SIG-M5 (cell line): ENCODE data around the gene TTC34.

Experiments used
- DNase-seq: peaks from one replicate; lab custom pipeline; 2025; lab: John Stamatoyannopoulos, UW

TTC34 gene, protein sequence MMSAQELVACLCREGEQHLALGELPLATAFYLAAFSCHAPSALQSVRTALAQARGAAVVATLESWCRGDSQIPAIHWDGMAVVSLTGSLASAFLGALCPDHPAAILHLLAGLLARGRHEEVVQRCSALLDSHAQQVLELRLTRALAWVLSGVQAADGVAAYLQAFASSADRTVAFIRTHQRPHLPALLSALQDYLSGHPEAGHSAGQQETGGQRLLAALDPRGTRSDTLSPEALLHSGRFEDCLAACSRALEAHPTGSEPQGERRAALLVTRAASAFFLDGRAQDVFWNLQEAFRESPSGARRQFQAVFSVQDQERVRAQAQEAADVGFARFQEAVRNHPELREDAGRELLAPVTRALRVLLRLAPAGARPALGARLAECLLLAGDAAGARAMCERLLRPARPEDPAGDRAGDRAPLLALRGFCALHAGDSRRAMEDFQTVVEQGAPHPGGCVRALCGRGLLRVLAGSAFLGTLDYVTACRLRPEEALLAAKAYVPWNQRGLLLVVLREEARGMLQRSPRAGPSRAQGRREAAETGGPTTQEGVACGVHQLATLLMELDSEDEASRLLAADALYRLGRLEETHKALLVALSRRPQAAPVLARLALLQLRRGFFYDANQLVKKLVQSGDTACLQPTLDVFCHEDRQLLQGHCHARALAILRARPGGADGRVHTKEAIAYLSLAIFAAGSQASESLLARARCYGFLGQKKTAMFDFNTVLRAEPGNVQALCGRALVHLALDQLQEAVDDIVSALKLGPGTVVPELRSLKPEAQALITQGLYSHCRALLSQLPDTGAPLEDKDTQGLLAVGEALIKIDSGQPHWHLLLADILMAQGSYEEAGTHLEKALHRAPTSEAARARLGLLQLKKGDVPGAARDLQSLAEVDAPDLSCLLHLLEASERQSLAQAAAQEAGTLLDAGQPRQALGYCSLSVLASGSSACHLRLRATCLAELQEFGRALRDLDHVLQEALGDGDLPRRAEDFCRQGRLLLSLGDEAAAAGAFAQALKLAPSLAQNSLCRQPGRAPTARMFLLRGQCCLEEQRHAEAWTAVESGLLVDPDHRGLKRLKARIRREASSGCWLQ

DNA sequence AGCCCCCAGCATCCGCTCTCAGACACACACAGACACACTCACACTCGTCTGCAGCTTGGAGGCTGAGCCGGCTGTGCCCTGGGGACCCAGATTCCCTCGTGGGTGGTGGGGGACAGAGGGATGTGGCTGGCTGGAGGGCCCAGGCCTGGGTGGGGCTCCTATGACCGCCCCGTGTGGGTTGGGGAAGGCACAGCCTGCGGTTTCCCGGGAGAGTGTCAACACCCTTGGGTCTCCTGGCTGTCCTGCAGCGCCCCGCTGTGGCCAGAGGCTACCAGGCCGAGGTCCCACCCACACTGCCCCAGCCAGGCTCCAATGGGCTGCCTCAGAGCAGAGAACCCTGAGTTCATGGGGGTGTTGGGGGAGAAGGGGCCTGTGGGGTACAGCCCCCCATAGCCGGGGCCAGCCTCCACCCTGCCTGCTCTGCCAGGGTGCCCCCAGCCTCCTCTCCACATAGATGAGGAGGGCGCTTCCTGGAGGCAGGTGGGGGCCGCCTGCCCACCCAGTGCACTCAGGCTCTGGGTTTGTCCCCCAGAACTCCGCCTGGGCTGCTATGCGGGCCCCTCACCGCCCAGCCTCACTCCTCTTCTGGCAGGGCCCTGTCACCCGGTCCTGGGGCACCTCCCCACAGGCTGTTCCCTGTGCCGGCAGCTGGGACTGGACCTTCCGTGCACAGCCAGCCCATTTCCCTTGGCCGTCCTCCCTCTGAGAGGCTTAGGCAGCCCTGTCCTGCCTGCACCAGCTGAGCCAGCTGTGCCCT lies at the start of gene TTC34:
TSS of gene TTC34 (minus strand) at position 159 of the 757 bp plus-strand sequence. CDS start 866 bp downstream, outside the sequence.
- DNase-seq, result no peak

DNA sequence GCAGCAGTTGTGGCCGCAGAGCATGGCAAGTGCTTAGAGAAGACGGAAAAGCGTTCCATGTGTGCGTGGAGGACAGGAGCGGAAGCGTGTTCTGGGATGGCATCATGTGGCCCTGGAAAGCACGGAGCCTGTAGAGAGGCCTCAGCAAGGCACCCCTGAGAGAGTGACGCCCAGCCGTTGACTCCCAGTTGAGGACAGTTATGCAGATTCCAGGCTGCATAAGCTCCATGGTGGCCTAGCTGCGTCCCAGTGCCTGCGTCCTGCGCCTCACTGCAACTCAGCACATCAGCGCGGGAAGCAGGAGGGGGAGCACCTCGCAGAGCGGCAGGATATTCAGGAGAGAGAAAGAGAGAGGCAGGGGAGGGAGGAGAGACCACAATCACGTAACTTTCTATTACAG lies 49.0 kb upstream of the TTC34 start:
- DNase-seq, result no peak

DNA sequence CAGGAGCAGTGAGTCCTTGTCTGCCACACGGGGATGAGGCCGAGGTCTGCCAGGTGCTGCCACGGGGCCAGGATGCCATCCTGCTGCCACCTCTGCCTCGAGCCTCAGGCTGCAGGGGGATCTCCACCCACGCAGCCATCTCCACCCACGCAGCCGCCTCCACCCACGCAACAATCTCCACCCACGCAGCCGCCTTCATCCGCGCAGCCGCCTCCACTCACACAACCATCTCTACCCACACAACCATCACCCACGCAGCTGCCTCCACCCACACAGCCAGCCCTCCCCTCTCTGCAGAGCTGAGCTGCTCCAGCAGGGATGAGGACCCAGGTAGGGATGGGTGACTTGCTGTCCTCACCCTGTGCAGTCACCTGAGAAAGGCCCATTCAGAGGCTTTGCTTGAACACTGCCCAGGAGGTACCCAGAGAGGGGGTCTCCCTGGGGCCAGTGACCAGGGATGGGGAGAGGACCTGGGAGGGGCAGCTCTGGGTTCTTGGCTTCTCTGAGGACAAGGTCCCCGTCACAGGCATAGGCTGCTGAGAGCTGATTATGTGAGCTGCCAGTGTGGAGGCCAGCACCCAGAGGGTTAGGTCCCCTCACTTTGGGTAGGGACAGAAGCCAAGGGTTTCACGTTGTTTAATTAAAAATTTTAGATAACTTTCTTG lies 46.6 kb upstream of the TTC34 start:
- no peak for DNase-seq

DNA sequence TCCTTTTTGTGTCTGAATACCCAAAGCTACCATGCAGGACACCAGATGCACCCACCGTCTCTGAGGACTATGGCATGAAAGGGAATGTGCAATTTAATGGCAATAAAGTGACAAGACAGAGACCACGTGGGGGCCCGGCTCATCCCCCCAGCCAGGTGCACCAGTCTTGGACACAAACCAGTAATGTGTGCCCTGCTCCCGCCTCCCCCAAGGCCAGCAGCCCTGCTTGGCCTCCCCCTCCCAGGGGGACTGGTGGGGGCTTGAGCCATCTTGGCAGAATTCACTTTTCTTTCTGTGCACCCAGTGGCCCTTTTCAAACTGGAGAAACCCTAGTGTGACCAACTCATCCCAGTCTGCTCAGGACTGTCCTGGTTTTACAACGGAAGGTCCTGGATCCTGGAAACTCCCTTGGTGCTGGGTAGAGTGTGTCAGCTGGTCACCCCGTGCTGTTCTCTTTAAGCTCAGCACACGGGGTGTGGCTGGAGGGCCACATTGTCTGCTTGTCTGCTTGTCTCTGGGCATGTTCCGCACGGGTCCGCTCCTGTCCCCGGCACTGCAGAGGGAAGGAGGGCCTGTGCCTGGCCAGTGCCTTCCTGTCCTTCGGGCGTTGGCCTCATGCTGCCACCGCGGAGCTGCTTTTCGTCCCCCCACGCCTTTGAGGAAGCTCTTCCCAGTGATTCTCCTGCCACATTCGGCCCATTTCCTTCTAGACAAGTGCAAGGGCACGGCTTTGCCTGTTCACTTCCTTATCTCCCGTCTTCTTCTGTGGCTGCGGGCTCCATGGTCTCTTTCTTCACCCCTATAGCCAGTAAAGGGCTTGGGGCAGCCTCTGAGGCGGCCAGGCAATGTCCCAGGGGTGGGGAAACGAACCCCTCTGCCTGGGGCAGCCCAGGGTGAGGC lies 45.8 kb upstream of the TTC34 start:
- no peak for DNase-seq

DNA sequence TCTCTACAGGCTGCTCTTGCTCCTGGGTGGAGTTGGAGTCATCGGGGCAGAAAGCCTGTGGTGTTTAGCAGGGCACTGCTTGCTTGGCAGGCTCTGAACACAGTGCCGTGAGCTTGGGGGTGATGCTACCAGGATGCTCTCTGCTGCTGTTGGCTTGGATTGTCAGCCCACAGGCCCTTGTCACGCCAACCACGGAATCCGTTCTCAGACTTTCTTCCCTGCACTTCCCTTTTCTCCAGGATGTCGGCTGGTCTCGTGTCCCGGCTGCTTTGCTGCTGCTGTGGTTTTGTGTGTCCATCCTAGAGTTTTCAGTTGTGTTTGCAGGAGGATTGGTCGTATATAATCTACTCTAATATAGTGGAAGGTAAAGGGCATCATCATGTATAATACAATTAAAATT lies 44.4 kb upstream of the TTC34 start:
- DNase-seq, result no peak

DNA sequence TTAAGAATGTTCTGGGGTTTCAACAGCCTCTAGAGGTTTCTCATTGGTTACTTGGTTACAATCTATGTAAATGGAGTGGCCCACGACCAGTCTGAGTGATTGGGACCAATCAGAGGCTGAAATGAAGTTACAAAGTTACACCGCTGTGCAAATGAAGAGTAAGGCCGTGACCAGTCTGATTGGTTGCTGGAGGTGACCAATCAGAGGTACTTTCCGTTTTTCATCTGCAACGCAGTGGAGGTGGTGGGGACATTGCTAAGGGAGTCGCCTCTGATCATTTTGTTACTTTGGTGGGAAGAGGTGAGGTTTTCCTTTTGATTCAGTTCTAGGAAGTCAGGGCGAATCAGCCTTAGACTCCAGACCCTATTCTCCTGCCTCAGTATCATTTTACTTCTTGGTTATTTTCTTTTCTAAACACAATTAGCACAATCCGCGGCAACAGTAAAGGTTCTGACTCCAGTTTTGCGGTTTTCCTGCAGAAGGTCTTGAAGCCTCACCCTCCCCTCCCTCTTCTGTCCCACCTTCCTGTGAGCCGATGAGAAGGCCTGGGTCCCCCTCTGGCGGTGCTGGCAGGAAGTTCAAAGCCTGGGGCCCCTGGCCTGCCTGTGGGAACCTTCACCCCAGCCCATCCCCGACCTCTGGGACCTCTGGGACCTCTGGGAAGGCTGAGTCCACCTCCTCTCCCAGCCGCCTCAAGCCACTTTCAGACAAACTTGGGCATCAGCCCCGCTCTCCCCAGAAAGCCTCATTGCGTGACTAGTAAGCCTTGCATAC lies 38.7 kb upstream of the TTC34 start:
- DNase-seq, result no peak

DNA sequence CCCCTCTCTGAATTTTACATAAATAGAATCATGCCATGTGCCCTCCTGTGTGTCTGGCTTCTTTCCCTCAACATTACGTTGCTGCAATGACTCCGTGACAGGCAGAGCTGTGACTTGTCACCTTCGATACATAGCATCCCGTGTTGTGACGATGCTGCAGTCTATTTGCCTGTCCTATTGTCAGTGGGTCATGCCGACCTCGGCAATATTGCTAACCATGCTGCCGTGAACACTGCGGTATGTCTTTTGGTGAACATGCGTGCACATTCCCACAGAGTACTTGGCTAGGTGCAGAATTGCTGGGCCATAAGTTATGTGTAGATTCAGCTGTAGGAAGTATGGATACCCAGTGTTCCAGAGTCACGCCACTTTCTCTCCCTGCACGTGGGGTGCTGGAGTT lies 36.3 kb upstream of the TTC34 start:
- no peak for DNase-seq

DNA sequence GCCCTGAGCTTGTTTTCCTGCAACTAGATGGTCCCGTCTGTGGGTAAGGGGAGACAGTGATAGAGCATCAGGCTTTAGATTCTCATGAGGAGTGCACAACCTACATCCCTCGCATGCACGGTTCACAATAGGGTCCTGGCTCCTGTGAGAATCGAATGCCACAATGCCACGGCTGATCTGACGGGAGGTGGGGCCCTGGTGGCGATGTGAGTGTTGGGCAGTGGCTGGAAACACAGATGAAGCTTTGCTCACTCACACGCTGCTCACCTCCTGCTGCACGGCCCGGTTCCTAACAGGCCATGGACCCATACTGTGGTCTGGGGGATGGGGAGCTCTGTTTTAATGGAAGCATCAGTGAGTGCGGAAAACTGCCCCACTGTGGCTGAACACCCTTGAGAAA lies 35.8 kb upstream of the TTC34 start:
- DNase-seq, result no peak

DNA sequence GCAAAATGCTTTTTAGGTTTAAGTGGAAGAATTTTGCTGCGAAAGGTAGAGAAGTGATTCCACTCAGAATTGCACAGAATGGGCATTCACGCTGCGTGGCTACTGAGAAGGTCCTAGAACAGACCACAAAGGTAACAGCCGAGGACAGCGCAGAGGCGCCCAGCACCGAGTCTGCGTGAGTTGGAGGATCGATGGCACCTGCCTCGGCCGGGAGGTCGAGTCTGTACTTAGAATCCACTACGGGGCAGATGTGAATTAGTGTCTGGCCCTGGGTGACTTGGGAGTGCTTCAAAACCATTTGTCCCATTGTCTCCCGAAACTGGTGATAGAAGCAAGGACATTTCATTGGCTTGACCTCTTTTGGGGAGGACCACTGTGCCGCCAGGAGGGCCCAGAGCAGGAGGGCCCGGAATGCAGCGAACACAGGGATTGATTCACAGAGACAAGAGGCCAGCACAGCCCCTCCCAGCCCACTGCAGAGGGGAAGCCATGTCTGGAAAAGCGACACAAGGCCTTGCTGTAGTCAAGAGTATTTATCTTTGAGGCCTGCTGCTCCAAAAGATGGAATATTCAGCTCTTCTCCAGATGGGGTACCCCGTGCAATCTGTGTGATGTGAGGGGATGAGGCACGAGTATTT lies 35.0 kb upstream of the TTC34 start:
- no peak for DNase-seq

DNA sequence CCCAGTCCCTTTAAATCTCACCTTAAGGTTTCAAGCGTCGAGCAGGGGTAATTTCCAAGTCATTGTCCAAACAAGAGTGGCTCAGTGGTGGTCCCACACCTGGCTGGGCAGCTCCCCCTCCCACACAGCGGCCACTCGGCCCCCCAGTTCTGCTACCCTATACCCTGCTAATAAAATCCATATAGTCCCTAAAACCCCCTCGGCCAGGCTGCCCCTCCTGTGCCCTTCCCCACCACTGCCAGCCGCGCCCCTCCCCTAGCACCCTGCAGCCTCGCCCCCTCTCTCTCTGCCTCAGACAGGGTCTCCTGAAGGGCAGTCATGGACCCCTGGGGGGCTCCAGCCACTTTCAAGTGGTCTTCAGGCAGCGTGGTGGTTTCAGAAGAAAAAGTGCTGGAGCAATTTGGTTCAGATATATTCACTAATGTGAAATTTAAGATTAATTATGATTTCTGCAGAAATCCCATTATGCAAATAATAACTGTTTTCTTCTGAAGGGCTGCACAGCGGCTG lies 34.2 kb upstream of the TTC34 start:
- DNase-seq, result no peak

DNA sequence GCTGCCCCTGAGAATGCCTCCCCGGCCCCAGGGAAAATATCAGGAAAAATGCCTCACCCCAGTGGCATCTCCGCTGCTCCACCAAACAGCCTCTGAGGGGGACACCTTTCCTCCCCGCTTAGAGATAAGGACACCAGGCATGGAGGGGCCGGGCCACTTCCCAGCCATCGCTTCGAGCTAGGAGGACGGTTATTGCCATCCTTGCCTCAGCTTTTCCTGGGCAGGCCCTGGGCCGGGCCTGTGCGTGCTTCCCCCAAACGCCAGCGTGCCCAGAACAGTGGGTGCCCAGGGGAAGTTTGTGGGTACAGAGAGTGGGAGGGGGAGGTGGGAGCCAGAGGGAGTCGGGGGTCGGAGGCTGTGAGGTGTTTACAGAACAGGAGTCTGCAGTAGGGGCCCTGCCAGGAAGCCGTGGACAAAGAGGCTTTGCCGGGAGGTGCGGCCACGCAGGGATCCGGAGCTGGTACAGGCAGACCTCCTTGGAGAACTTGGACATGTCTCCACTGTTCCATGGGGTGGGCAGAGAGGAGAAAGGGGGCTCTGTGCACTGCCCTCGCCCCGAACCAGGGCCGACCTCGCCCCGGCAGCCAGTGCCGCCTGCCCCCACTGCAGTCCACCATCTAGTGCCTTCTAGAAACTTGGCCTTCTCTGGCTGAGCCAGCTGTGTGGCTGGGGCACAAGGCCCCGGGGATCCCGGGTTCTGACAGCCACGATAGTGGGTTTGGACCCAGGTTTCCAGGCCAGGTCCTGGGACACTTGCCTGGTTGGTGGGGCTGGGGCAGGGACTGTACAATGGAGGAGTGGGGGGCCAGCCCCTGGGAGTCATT lies 33.5 kb upstream of the TTC34 start:
- no peak for DNase-seq

DNA sequence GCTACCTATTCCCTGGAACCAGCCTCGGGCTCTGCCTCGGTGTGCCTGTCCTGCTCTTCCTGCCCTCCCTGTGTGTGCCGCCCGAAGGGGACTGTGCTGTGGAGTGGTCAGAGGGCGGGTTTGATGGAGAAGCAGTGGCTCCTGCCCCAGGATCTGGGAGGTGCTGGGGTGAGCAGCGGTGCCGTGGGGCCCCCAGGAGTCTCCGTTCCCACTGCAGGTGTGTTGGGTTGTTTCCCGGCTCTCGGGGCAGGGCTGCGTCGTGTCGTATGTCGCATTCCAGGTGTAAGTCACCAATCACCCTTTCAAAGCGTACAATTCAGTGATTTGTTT lies 32.6 kb upstream of the TTC34 start:
- no peak for DNase-seq

DNA sequence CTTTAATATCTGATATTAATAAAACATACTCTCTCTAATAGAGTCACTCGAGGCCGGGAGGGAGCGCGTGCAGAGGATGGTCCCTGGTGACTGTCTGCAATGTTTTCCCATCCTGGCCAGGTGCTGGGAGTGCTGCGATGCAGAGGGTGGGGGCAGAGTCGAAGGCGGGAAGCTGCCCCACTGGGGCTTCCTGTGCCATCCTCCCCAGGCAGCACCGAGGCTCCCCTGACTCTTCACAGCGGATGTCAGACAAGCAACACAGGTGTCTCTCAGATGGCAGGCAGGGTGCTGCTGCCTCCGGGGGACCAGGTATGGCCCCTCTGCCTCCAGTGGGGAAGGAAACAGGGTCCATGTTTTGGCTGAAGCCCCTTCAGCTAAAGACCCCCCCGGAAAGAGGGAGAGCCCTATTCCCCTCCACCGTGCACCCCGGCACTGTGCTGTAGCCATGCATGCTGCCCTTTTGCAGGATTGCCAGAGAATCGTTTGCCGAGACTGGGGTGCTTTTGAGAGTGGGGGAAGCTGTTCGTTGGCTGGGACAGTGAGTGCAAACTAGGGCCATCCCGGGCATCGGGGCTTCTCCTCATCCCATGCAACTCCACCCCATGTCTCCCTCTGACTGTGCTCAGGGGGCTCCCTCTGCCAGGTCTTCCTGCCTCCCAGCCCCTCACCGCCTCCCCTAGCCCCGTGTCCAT lies 32.1 kb upstream of the TTC34 start:
- DNase-seq, result no peak

DNA sequence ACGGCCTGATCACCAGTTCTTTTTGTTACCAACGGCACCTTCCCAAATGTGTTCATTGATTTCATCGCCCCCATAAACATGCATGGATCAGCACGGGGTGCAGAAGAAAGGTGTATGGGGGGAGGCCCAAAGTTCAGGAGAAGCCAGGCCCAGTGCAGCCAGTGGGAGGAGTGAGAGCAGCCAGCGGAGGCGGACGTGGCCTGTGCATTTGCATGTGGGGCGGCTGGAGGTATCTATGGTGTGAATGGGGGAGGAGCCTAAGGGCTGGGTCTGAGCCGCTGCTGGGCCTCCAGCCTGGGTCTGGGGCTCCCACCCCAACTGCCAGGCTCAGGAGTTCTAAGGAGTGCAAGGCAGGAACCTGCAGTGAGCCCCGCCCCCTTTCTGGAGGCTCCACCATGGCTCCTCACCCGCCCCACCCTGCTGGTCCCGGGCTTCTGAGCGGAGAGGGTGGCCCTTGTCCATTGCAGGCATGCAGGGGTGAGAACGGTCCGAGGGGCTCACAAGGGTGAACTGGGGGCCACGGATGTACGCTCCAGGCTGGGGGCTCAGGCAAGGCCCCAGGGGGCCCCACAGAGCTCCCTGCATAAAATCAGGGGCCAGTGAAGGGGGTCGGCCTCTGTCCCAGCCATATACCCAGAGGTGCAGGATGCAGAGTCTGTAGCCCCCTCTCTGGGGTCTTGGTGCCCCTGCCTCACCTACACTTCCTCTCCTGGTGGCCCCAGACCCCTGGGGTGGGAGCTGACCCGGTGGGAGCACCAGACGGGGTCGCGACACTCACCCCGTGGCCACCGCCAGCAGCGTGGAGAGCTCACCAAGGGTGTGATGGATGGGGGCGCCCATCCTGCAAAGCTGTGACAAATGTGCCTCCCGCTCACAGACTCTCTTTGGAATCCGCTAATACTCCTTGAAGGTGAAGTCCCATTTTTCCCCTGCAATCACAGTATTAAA lies 31.3 kb upstream of the TTC34 start:
- DNase-seq, result no peak

DNA sequence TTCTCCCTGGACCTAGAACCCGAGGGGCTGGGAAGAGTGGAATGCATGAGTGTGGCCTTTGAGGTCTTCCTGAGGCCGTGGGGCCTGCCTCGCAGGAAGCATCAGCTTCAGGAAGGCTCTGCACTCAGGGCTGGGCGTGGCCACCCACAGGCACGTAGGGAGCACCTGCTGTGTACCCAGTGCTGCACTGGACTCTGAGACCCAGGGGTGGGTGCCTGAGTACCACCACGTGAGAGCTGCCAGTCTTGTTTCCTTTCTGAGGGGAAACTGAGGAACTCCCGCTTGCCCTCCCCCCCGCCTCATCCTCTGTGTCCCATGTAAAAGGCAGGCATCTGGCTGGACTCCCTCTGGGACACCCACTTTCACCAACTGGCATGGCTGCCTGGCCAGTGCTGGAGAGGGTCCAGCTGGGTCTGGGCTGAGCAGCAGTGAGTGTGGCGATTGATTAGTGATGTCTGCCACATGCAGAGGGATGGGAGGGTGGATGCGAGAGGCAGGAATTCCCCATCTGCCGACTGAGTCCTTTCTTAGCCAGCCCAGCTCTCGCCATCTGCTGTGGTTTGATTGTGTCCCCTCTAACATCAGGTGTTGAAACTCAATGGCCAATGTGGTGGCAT lies 30.2 kb upstream of the TTC34 start:
- DNase-seq, result no peak
